ENCODE measurements around the gene DTD1. TPM values are rescaled to one million over a fixed set of nuclear protein-coding genes. Genes with fewer than 3 reads are reported as not detected.
A peak's percentile ranks its signal among the peaks of the same experiment; 100 is the strongest.

Gene DTD1
- total RNA-seq, 4 donors from 2014 or later: 31.0 to 49.8 (median 39.7) TPM

- TF ChIP-seq POLR2A (IDR thresholded peaks at IDR 0.05) (no peak), CTCF (IDR thresholded peaks at IDR 0.05) (no peak), EP300 (IDR thresholded peaks at IDR 0.05) (no peak)
- H3K27me3 ChIP-seq: no peaks in the 10 kb centered on the region
- 60 to 89% methylated on average over 2 of the region's 2 CpGs for WGBS, 2 donors
- no peak overlapping the region for H3K27ac ChIP-seq
- H3K4me1 ChIP-seq: peaks cover 0 to 20% (median 9%) of the 10 kb centered on the region in 4 donors
- H3K36me3 ChIP-seq: no peaks in the 10 kb centered on the region
- H3K4me3 ChIP-seq: no peak overlapping the region
- no peaks in the 10 kb centered on the region for H3K9me3 ChIP-seq
- no peak for DNase-seq (ENCODE audit: low spot score in 2 of 2)
Observed at GRCh38 chr20:18585134-18585533, 2.7 kb upstream of the DTD1 start.

- no peak for DNase-seq (ENCODE audit: low spot score in 2 of 2)
- Histone ChIP-seq H3K4me3 (peak overlapping the region; percentile 73 to 100 (median 84)), H3K4me1 (peaks cover 0 to 20% (median 9%) of the 10 kb centered on the region in 4 donors), H3K27me3 (no peaks in the 10 kb centered on the region), H3K9me3 (no peaks in the 10 kb centered on the region), H3K27ac (peak overlapping the region; percentile 63 to 93 (median 84)), H3K36me3 (no peaks in the 10 kb centered on the region)
- 2 to 6% methylated on average over 18 of the region's 18 CpGs for WGBS, 2 donors
- TF ChIP-seq POLR2A (IDR thresholded peaks at IDR 0.05) (no peak), CTCF (IDR thresholded peaks at IDR 0.05) (no peak), EP300 (IDR thresholded peaks at IDR 0.05) (no peak)
Observed at GRCh38 chr20:18588574-18588933, 700 bp downstream of the DTD1 start.

- WGBS, 2 donors: 86 to 88% methylated on average over 8 of the region's 8 CpGs
- no peak overlapping the region for H3K4me3 ChIP-seq
- no peak for TF ChIP-seq EP300 (IDR thresholded peaks at IDR 0.05)
- TF ChIP-seq CTCF (IDR thresholded peaks at IDR 0.05): no peak
- no peak for TF ChIP-seq POLR2A (IDR thresholded peaks at IDR 0.05)
- peaks cover 0 to 13% (median 0%) of the 10 kb centered on the region in 3 donors for H3K36me3 ChIP-seq
- H3K27me3 ChIP-seq: no peaks in the 10 kb centered on the region
- H3K27ac ChIP-seq: peak overlapping the region in 1 of 4 donors; percentile 79
- H3K9me3 ChIP-seq: no peaks in the 10 kb centered on the region
- H3K4me1 ChIP-seq: peaks cover 0 to 20% (median 9%) of the 10 kb centered on the region in 4 donors
- no peak for DNase-seq (ENCODE audit: low spot score in 2 of 2)
Observed at GRCh38 chr20:18589941-18590674, 2.3 kb downstream of the DTD1 start.

- no peaks in the 10 kb centered on the region for H3K27me3 ChIP-seq
- H3K9me3 ChIP-seq: no peaks in the 10 kb centered on the region
- no peak overlapping the region for H3K27ac ChIP-seq
- peaks cover 0 to 69% (median 0%) of the 10 kb centered on the region in 3 donors for H3K36me3 ChIP-seq
- no peak overlapping the region for H3K4me3 ChIP-seq
- no peak for TF ChIP-seq POLR2A (IDR thresholded peaks at IDR 0.05)
- no peak for TF ChIP-seq EP300 (IDR thresholded peaks at IDR 0.05)
- no peak for TF ChIP-seq CTCF (IDR thresholded peaks at IDR 0.05)
- no peak for DNase-seq (ENCODE audit: low spot score in 2 of 2)
- no peaks in the 10 kb centered on the region for H3K4me1 ChIP-seq
Observed at GRCh38 chr20:18596270-18596669, 8.4 kb downstream of the DTD1 start.

- Histone ChIP-seq H3K27ac (no peak overlapping the region), H3K27me3 (no peaks in the 10 kb centered on the region), H3K9me3 (no peaks in the 10 kb centered on the region), H3K4me1 (peaks cover 0 to 6% (median 0%) of the 10 kb centered on the region in 4 donors), H3K36me3 (peaks cover 0 to 16% (median 0%) of the 10 kb centered on the region in 3 donors), H3K4me3 (no peak overlapping the region)
- TF ChIP-seq CTCF (IDR thresholded peaks at IDR 0.05): no peak
- TF ChIP-seq POLR2A (IDR thresholded peaks at IDR 0.05): no peak
- TF ChIP-seq EP300 (IDR thresholded peaks at IDR 0.05): no peak
- DNase-seq (ENCODE audit: low spot score in 2 of 2): no peak
Observed at GRCh38 chr20:18609741-18610140, 21.9 kb downstream of the DTD1 start.
